Measurements from ENCODE around the gene LDLRAD4.

LDLRAD4 gene

DNA sequence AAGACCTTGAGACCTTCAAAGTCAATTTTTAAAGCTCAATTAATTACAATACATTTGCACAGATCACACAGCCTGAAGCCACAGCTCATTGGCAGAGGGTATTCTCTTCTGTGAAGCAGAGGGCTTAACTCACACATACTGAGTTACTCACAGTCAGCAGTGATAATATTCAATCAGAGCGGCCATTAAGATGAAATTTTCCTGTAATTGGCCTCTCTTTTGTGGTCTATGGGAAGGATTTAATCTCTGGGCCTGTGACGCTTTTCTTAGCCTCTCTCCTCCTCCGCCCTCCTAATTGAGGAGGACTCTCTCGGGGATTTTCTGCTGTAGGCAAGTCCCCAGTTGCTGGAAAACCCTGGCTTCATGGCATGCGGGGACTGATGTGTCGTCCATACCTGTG is 12.3 kb upstream of the LDLRAD4 start:
- DNase-seq, result no peak

DNA sequence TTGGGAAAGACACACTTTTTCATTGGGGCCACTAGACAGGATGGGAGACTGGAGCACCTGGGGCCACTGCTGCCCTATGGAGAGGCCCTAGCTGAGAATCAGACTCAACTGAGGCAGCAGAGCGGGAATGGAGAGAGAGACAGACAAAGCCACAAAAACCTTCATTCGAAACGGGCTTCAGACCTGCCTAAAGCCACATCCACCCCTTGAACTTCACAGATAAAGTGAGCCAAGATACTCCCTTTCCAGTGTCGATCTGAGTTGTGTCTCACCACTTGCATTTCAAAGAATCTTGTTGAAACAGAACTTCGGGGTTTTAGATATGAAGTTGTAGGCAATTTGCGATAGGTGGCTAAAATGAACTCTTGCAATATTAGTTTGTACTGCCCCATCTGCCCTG is 11.3 kb upstream of the LDLRAD4 start:
- DNase-seq, result no peak

DNA sequence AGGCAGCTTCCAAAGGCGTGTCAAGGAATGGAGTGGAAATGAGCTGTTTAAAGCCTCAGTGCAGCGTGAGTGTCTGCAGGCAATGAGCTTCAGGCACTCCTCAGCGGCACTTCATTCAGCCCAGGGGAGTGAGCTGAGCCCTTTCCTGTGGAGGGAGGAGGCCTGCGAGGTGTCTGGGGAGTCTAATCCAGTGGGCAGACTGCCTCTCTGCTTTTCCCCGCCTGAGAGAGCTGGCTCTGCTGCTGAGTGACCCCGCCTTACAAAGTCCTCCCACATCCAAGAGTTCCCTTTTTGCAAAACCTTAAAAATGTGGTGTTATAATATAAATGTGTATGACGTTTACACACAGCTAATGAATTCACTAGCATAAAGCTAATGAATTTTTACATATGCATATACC is 7.0 kb upstream of the LDLRAD4 start:
- no peak for DNase-seq

DNA sequence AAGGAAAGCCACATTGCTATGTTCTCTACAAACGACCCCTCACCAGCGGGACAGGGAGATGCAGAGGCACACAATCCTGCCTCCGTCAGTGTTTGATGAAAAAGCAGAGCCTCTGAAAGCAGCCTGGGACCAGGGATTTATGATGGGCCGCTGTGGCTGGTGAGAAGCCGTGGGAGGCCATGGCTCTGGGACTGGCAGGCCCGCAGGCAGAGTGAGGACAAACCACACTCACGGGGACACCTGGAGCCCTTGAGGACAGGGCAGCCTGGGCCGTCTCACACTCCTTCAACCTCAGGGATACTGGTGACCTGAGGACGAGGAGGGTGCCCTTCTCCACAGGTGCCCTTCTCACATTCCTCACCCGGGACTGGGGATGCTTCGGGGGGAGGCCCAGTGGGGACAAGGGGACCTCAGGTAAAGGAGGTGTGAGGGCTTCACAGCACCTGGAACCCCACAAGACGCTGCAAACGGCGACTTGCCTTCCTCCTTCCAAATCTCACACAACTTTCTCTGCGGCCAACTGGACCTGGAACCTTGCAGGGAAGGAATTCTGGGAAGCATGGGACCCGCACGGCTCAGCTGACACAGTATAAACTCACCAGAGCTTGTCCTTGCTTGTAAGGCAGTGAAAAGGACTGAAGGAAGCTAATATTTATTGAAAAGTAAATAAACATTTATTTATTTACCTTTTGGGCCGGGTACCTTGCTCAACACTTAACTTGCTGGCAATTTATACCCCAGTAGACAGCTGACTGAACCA is 5.3 kb upstream of the LDLRAD4 start:
- no peak for DNase-seq

DNA sequence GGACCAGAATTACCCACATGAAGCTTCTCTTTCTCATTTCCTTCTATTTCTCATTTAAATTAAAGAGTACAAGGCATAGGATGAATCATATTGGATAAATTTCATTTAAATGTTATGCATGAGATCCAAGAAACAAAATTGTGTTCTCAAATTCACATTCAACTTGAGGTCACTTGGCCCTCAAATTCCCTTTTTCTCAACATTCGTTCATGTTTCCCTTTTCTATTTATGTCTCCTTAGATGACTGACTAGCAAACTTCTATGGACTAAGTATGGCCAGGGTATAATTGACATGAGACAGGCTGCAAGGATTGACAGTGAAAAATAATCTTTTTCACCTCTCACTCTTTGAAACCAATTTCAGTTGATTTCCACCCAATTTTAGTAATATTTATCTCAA is 4.0 kb upstream of the LDLRAD4 start:
- no peak for DNase-seq

DNA sequence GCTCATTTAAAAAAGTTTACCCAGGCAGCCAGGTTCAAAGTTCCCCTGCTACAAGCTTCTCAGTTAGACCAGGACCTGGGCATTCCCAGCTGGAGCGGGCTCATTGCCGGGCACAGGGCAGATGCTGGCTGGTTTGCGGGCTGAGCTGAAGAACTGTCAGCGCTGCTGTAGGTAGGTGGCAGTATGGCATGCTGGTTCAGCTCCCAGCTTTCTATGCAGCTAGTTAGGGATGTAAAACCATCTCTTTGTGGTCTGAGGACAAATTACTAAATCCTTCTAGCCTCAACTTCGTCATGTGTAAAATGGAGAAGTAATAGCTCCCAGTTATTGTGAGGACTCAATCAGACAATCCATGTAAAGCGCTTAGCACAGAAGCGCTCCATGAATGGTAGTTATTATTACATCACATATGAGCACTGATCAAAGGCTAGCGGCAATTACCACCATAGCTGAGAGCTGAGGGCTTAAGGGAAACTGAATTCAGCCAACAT is 2.4 kb upstream of the LDLRAD4 start:
- DNase-seq, result peak; percentile 53

DNA sequence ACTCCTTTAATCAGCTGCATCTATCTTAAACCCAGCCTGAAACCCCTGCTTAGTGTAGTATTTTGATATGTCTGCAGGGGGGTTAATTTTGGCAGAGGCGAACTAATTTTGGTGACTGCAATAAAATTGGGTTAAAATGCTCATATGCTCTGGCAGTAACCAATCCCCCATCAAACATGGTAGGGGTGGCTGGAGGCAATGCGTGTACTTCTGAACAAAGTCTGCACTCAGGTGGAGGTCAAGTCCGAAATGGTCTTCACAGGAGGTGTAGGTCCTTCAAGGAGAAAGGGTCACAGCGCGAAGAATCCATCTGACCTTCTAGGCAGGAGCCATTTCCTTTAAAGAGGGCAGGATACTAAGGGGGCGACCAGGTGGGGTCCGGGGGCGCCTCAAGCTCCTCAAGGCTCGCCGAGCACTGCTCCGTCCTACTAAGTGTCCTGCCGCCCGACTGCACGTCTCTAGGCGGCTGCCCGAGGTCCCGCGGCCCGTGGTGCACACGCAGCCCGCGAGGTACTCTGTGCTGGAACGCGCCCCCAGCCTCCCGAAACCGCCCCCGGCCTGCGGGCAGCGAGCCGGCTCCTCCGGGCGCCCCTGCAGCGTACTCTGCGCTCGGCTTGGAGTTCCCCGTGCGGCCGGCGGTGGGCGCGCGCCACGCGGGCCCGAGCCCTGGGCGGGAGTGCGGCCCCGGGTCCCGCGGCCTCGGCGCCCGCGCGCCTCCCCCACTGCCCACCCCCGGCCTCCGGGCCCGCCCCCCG is 1.7 kb upstream of the LDLRAD4 start:
- peak; percentile 7 for DNase-seq

DNA sequence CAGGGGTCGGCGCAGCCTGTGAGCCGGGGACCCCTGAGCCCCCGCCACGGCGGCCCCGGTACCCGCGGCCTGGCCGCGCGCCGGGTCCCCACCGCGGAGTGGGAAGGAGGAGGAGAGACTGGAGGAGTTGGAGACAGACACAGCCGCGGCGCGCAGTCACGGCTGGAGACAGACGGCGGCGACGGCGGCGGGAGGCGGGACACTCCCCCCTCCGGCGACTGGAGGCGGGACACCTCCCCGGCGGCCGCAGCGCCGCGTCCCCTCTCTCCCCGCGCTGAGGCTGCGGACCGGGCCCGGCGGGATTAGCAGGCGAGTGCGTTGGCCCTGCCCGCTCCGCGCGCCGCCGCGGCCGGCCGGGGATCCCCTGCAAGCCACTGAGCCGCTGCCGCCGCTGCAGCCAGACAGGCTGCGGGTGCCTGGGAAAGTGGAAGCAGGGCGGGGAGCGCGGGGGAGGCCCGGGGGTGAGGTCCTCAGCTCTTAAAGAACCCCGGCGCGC is 1.0 kb upstream of the LDLRAD4 start:
- DNase-seq, result peak; percentile 13

DNA sequence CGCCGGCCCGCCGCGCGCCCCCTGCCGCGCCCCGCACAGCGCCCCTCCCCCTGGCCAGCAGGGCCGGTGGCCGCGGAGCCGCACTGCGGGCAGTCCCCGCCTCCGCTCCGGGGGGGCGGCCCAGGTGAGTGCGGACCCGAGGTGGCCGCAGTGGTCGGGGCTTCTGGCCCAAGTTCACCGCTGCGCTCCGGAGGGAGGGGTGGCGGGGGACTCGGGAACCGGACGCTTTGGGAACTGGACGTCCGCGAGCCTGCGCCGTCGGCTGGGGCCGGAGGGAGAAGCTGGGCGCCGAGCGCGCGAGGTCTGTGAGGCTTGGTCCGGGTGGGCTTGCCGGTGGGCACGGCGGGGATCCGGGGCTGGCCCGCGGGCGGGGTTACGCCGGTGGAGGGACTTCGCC is 591 bp upstream of the LDLRAD4 start:
- DNase-seq, result no peak

DNA sequence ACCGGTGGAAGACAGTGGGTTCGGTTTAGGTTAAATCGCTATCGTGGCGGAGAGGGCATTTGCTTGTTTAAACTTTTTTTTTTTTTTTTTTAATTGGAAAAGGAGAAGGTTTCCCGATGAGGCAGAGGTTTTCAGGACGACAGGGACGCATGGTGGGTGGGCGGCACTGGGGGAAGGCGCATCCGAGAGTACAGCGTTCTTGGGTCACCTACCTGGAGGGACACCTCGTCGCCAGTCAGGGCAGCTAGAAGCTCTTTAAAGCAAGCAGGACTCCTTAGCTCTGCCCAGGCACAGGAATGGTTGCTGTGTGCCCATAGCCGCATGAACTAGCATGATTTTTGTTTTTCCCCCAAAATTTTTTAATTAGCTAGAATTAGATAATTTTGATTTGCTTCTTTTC is 437 bp downstream of the LDLRAD4 start:
- no peak for DNase-seq

DNA sequence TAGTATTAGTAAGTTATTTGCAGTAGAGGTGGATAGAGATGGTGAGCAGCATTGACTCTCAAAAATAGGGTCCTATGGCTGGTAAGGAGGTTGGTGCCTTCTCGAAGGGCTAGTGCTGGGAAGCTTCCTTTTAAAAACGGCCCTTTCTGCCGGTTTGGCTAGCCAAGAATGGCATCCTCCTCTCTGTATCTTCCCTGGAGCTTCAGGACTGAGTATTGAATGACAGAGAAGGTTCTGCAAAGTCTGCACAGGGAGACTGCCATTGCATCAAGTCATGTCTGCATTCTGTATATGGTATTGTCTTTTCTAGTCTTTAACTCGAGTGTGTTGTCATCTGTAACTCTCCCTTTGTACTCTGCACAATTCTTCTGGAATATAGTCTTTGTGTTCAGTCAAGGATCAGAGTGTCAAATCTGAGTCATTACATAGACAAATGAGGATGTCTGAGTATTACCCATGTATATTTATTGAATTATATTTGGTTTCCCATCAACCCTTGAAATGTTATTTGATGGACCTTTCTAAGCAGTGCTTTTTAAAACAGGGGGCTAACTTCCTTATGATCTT is 1.1 kb downstream of the LDLRAD4 start:
- DNase-seq, result no peak

DNA sequence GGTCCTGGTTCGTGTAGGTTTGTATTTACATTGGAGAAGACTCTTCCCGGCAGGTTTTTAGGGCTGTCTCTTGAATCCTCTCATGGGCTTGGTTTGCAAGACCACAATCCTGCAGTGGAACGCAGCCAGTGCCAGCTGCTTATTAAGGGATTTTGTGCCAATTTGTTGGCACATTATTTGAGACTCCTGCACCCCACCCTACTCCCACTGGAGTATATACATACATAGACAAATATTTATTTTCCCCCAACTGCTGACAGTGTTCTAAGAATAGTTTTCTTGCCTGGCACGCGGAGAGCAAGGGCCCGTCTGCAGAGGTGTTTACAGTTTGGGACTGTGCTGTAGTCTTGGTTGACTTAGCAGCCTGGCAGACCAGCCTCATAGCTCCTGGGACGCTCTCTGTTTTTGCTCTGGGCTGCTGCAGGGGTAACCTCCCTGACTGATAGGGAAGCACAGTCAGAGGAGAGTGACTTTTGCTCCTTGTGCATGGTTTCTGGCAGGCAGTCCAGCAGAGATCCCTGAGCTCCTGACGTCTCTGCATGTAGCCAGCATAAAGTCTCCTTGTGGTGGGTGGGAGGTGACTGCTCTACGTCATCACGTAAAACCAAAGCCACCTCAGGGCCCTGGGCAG is 1.9 kb downstream of the LDLRAD4 start:
- DNase-seq, result no peak

DNA sequence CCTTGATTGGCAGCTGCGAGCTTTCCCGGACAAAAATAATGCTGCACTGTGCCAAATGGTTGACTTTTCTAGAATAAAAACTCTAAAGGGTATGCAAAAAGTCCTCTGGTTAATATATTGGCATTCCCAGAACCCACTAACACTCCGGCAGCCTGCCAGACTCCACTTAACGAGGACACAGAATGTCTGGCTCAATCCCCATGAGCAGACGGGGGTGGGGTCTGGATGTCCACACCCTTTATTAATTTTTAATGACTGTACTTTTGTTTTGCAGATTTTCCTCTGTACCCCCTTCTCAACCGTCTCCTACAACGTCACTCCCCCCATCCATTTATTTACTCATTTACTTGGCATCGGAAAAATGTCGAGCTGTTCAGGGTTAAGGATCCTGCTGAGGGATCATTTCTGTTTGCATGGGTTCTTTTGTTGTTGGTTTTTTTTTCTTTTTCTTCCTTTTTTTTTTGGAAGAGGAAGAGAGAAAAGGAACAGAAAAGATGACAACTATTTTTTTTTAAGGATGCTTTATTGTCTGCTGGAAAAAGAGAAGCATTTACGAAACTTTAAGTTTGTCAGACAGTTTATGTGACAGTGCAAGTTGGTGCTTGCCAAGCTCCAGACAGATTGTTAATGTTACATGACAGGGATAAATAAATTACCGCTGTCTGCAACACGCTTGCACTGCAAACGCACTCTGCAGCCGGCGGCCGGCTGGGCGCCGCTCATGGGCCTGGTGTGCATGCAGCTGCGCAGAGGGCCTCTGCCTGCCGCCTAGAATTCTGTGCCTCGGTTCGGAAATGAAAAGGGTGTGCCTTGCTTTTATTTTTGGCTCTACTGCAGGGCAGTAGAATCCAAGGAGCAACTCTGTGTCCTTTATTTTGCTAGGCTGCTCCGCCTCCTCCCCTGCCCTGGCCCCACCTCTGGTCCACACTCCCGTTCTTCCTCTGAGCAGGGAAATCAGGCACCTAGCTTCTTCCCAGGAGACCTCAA is 3.6 kb downstream of the LDLRAD4 start:
- DNase-seq, result peak; percentile 60

DNA sequence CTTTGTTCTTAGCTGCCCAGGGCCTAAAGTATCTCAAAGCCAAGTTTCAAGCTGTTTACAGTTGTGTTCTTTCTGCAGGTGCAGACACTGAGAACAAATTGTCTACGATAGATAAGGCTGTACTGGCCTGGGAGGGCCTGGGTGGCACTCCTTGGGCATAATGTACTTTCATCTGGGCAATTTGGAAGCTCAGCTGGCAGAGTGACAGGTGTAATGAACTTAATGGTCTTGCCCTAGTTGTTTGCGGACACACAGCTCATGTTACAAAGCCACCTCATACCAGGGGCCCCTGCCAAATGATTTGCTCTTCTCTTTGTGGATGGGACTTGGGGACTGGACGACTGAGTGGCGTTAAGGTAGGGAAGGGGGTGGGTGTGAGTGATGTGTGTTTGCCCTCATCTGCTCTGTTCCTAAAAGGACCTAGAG is 4.3 kb downstream of the LDLRAD4 start:
- DNase-seq, result peak; percentile 18

DNA sequence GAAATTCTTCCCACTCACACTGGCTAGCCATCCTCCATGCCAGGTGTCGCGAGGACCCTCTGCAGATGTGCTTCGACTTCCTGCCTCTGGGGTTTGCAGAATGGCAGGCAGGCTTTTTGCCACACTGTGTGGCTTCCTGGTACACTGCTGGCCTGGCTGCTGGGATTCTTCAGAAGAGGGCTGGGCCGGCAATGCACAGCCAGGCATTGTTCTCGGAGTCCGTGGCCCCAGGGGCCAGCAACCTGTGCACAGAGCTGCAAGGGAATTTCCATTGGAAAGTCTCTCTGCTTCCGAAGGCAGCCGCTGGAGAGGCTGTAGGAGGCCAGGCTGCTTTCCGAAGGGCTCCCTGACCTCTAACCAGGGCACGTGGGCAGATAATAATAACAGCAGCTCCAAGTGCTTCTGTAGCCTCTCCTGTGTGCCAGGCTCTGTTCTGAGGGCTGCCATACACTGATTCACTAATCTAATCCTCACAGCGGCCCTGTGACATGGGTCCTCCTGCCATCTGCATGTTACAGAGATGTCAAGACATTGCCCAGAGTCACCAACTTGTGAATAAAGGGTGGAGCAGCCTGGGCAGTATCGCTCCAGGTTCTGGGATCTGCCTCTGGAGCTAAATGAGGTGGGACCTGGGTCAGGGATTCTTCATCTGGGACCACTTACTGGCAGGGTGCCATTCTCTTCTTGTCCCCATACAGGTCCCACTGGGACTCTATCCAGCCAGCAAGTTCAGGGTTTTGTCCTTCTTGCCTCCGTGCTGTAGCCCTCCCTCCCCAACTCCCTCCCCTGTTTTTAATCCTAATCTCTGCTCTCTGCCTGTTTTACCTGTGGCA is 5.0 kb downstream of the LDLRAD4 start:
- DNase-seq, result no peak

DNA sequence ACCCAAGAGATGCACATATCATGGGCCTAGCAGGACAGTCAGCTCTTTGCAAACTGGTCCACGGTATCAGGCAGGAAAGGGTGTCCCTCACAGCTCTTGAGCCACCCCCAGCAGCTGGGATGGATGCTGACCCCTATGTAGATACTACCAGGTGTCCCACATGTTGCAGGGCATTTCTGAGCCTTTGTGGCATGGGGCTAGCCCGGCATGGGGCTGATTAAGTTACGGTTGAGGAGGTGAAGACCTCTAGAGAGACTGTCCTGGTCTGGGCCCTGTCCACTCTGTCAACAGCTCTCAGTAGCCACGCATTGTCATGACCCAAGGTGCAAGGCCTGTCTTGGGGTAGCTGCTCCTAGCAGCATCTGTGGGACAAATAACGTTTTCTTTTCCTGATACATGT is 6.7 kb downstream of the LDLRAD4 start:
- DNase-seq, result no peak

DNA sequence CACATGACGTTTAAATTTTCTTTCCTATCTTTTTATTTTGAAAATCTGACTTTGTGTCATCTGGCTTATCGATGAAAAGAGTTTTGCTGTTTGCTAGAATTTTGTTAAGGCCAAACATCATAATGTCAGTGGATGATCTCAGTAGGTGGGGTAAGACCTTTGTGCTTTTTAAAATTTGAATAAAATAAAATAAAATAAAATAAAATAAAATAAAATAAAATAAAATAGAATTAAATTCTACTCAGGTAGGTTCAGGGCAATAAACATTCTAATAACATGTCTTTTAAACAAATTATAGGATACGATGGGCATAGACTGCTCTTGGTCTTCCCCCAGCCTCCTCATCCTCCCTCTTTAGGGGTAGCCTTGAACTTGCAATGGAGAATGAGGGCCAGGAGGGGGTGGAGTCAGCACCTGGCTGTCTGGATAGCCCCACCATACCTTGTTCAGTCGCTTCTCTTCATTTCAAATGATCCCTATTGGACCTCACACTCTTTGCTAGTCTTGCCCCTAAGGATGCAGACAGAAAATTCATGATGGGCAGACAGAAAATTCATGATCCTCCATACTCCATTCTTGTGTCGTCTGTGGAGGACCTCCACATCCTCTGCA is 8.1 kb downstream of the LDLRAD4 start:
- DNase-seq, result no peak

DNA sequence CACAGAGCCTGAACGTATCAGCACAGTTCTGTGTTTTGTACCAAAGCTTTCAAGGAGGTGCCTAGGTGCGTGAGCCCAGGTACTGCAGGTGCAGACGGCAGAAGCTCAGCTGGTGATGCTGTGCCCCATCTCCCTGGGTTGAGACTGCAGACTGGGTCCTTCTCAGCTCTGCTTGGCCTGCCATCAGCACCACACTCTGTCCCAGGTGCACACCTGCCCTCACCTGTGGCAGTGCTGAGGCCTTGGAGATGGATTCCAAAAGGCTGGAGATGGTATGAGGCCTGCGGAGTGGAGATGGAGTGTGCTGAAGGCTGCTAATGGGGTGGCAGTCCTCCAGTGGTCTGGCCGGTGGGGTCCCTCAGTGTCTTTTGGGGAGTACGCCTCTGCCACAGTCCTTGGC is 9.3 kb downstream of the LDLRAD4 start:
- DNase-seq, result no peak

DNA sequence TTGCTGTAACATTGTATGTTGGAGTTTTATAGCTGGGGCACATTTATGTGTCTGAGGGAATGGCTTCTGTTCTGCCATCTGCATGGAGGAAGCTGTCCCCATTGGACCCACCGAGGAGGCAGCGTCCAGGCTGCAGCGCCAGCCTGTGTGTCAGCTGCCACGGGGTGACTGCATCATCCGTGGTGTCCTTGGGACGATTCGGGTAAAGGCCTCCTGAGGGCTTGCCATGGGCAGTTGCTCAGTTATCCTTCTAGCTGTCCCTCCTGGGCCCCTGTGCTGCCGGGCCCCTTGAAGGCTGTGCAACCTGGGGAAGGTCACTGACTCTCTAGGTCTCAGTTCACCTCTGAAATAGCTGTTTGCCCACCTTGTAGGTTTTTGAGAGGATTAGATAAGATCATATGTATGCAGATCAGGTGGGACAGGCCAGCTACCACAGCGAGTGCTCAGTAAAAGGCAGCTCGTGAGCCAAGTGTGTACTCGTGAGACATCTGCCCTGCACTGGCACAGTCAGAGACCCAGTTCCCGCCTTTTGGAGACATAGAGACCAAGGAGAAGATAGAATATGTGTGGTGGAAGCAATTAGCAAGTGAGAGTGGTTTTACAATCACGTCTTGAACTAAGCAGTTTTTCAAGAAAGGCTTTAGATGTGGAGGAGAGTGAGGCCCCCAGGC is 10.6 kb downstream of the LDLRAD4 start:
- DNase-seq, result no peak

DNA sequence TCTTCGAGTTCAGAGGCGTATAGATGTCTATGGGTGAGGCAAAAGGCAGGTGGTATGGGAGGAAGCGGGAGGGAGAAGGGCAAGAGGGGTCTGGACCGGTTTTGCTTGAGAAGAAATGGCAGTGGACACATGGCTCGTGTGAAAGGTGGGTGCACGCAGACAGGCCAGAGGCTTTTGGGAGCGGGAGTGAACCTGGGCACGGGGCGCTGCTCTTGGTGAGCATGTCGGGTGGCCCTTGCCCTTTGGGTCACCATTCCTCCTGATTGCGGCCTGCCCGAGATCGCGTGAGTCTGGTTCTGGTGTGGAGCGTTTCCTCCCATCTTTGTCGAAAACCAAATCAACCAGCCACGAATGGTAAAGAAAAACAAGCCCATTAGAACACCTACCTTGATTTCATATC is 12.6 kb downstream of the LDLRAD4 start:
- no peak for DNase-seq

All from NCI-H2227 treated with DMSO at 0.1 percent for 48 hours (cell line).